ENCODE results near the gene PAK1.
"Not testable (repeated sequence)": the region's sequence is repeated elsewhere in the genome, so short reads cannot be mapped to it uniquely, and the experiment has no call there.

The PAK1 gene

DNA sequence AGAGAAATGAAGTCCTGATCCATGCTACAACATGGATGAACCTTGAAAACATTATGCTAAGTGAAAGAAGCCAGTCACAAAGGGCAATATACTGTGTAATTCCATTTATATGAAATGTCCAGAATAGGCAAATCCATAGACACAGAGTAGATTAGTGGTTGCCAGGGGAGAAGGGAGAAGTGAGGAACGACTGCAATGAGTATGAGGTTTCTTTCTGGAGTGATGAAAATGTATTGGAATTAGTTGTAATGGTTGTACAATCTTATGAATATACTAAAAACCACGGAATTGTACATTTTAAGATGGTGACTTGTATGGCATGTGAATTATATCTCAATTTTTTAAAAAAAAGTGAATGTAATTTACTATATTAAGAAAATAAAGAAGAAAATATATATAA, 89.3 kb downstream of the PAK1 start:
- Histone ChIP-seq H4K20me1 (ENCODE audit: insufficient read depth, low read length) (no peaks in the 10 kb centered on the region), H2AFZ (ENCODE audit: low read length) (no peak overlapping the region), H3F3A (ENCODE audit: insufficient read depth, low read length) (no peaks in the 10 kb centered on the region), H3K4me1 (ENCODE audit: insufficient read depth, low read length, severe bottlenecking) (no peaks in the 10 kb centered on the region), H3K36me3 (ENCODE audit: insufficient read depth, low read length) (no peaks in the 10 kb centered on the region), H3K9me3 (ENCODE audit: low read length) (no peaks in the 10 kb centered on the region), H3K79me2 (ENCODE audit: insufficient read depth, low read length) (no peaks in the 10 kb centered on the region), H3K9me2 (ENCODE audit: low read depth, low read length) (no peaks in the 10 kb centered on the region), H3K27me3 (ENCODE audit: insufficient read depth, low read length) (no peaks in the 10 kb centered on the region), H3K9ac (ENCODE audit: low read length) (no peak overlapping the region), H3K27ac (ENCODE audit: low read depth, low read length, poor library complexity, severe bottlenecking) (no peak overlapping the region), H3K4me2 (ENCODE audit: low read length) (no peak overlapping the region), H3K4me3 (ENCODE audit: low read depth, low read length, poor library complexity, severe bottlenecking) (no peak overlapping the region)
- TF ChIP-seq, protein P1, sequence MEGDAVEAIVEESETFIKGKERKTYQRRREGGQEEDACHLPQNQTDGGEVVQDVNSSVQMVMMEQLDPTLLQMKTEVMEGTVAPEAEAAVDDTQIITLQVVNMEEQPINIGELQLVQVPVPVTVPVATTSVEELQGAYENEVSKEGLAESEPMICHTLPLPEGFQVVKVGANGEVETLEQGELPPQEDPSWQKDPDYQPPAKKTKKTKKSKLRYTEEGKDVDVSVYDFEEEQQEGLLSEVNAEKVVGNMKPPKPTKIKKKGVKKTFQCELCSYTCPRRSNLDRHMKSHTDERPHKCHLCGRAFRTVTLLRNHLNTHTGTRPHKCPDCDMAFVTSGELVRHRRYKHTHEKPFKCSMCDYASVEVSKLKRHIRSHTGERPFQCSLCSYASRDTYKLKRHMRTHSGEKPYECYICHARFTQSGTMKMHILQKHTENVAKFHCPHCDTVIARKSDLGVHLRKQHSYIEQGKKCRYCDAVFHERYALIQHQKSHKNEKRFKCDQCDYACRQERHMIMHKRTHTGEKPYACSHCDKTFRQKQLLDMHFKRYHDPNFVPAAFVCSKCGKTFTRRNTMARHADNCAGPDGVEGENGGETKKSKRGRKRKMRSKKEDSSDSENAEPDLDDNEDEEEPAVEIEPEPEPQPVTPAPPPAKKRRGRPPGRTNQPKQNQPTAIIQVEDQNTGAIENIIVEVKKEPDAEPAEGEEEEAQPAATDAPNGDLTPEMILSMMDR (IDR thresholded peaks at IDR 0.05; ENCODE audit: low read length) = no peak

- H3F3A ChIP-seq (ENCODE audit: insufficient read depth, low read length); H3K9me2 ChIP-seq (ENCODE audit: low read depth, low read length); H3K4me1 ChIP-seq (ENCODE audit: insufficient read depth, low read length, severe bottlenecking); H2AFZ ChIP-seq (ENCODE audit: low read length); H3K4me2 ChIP-seq (ENCODE audit: low read length); H3K79me2 ChIP-seq (ENCODE audit: insufficient read depth, low read length); H3K36me3 ChIP-seq (ENCODE audit: insufficient read depth, low read length); H3K27me3 ChIP-seq (ENCODE audit: insufficient read depth, low read length); H3K9me3 ChIP-seq (ENCODE audit: low read length); H3K4me3 ChIP-seq (ENCODE audit: low read depth, low read length, poor library complexity, severe bottlenecking); H3K27ac ChIP-seq (ENCODE audit: low read depth, low read length, poor library complexity, severe bottlenecking); H3K9ac ChIP-seq (ENCODE audit: low read length); H4K20me1 ChIP-seq (ENCODE audit: insufficient read depth, low read length): not testable (repeated sequence)
Measured at GRCh38 chr11:77383349-77383748, 90.5 kb downstream of the PAK1 start.

- Histone ChIP-seq H3K4me2 (ENCODE audit: low read length) (no peak overlapping the region), H3K27me3 (ENCODE audit: insufficient read depth, low read length) (no peaks in the 10 kb centered on the region), H3K27ac (ENCODE audit: low read depth, low read length, poor library complexity, severe bottlenecking) (no peak overlapping the region), H3K9me2 (ENCODE audit: low read depth, low read length) (no peaks in the 10 kb centered on the region), H3K4me1 (ENCODE audit: insufficient read depth, low read length, severe bottlenecking) (no peaks in the 10 kb centered on the region), H3K9ac (ENCODE audit: low read length) (no peak overlapping the region), H3F3A (ENCODE audit: insufficient read depth, low read length) (no peaks in the 10 kb centered on the region), H3K4me3 (ENCODE audit: low read depth, low read length, poor library complexity, severe bottlenecking) (no peak overlapping the region), H3K9me3 (ENCODE audit: low read length) (no peaks in the 10 kb centered on the region), H4K20me1 (ENCODE audit: insufficient read depth, low read length) (no peaks in the 10 kb centered on the region), H3K79me2 (ENCODE audit: insufficient read depth, low read length) (no peaks in the 10 kb centered on the region), H2AFZ (ENCODE audit: low read length) (no peak overlapping the region), H3K36me3 (ENCODE audit: insufficient read depth, low read length) (no peaks in the 10 kb centered on the region)
- TF ChIP-seq EZH2 (IDR thresholded peaks at IDR 0.05; ENCODE audit: borderline replicate concordance, low read length) = no peak
- TF ChIP-seq, protein P1 (IDR thresholded peaks at IDR 0.05; ENCODE audit: low read length) = no peak
Measured at GRCh38 chr11:77381729-77382665, 91.9 kb downstream of the PAK1 start.

GRCh38 chr11:77379934-77380333, 94.0 kb downstream of the PAK1 start:
- Histone ChIP-seq H3F3A (ENCODE audit: insufficient read depth, low read length) (no peaks in the 10 kb centered on the region), H3K4me3 (ENCODE audit: low read depth, low read length, poor library complexity, severe bottlenecking) (no peak overlapping the region), H3K9me2 (ENCODE audit: low read depth, low read length) (no peaks in the 10 kb centered on the region), H3K9ac (ENCODE audit: low read length) (no peak overlapping the region), H3K27me3 (ENCODE audit: insufficient read depth, low read length) (no peaks in the 10 kb centered on the region), H2AFZ (ENCODE audit: low read length) (no peak overlapping the region), H4K20me1 (ENCODE audit: insufficient read depth, low read length) (no peaks in the 10 kb centered on the region), H3K4me2 (ENCODE audit: low read length) (no peak overlapping the region), H3K36me3 (ENCODE audit: insufficient read depth, low read length) (no peaks in the 10 kb centered on the region), H3K27ac (ENCODE audit: low read depth, low read length, poor library complexity, severe bottlenecking) (no peak overlapping the region), H3K79me2 (ENCODE audit: insufficient read depth, low read length) (no peaks in the 10 kb centered on the region), H3K9me3 (ENCODE audit: low read length) (no peaks in the 10 kb centered on the region), H3K4me1 (ENCODE audit: insufficient read depth, low read length, severe bottlenecking) (no peaks in the 10 kb centered on the region)
- TF ChIP-seq, protein P1 (IDR thresholded peaks at IDR 0.05; ENCODE audit: low read length) = no peak
- no peak for TF ChIP-seq EZH2 (IDR thresholded peaks at IDR 0.05; ENCODE audit: borderline replicate concordance, low read length)
